ENCODE measurements around the gene EPOP.

- no peak for TF ChIP-seq CTCF (conservative IDR thresholded peaks at IDR 0.05 in 1 of 2, IDR thresholded peaks at IDR 0.05 in 1 of 2; ENCODE audit: low read depth in 1 of 2, low read length in 2 of 2)
- peak; percentile 57 for TF ChIP-seq EZH2 (IDR thresholded peaks at IDR 0.05; ENCODE audit: low read length, missing control alignments)
Measured at GRCh38 chr17:38669520-38669919, 5.2 kb downstream of the EPOP start.

Measured in fibroblast of lung (primary cell).